Suppressor macrophage treated with lipopolysaccharide for 4 hours (primary cell): Measurements from ENCODE around the gene TEKT1.
"Not testable (repeated sequence)": the region's sequence is repeated elsewhere in the genome, so short reads cannot be mapped to it uniquely, and the experiment has no call there.

ENCODE experiments used
- DNase-seq: peaks from one replicate; pipeline ENCODE4 v3.0.0-alpha.2; 2020

The TEKT1 gene

DNA sequence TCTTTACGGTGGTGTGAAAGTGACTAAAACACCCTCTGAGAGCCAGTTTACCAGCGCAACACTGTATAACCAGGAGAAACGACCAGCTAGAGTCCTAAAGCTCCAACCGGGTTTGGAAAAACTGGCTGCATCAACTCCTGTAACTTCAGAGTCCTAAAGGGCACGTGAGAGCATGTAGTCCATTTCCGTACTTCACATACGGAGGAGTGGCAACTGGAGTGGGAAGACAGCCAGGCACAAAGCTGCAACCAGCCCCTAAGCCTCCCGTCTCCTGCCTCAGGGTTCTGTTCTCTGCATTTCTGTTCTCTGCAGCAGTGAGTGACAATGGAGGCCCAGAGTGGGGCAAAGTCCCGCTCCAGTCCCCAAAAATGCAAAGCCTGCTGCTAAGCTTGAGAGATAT, 19.2 kb downstream of the TEKT1 start:
- no peak for DNase-seq

DNA sequence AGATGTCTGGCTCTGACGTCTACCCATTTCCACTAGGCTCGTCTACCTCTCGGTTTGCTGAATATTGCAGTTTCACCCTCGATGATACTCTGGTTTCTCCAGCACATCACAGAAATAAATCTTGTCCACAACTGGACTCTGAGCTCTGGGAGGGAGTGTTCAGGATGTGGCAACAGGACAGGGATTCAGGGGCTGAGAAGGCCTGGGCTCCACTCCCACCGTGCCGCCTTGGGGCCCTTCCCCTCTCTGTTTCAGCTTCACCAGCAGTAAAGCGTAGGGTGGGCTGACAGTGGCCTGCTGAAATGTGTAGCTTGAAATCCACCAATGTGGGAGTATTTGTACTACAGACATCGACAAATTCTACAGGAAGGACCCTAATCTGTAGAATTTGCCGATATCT, 20.0 kb downstream of the TEKT1 start:
- DNase-seq = no peak

DNA sequence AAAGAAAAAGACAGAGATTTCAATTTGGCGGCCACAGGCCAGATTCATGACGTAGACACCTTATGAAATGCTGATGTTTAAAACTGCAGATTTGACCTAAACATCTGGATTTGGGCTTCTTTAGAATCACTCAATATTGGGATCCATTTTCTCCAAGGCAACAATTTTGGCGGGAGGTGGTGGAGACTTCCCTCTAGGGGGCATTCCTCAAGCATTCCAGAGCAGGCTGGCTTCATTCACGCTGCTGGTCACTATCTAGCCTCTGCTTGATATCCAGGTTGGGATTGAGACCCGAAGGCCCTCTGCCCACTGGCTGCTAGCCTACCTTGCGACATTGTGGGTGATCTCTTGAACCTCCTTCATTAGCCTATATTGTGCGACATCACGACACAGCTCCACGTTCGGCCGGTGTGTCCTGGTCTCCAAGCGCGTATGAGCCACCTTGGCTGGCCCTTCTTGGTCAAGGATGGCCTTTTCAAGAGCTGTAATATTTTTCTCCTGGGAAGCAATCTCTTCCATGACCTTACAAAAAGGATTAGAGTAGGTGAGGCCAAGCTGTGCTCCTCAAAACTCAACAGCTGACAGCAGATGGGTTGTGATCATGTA, 31.0 kb downstream of the TEKT1 start:
- no peak for DNase-seq

DNA sequence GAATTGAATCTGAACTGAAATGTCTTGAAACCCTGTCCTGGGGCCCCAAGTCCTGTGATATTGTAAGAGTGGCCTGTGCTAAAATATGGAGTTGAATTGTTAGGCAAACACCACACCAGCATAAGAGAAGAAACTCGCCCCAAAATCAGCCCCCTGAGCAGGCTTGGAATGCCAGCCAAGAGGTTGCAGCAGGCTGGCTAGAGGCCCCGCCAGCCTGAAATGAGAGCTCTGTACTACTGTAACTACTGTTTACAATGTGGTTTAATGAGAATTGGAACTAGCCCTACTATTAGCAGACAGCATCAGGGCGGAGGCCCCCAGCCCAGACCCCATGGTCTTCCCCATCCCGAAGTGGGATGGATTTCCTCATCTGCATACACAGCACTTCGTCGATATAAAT, 31.8 kb downstream of the TEKT1 start:
- no peak for DNase-seq

DNA sequence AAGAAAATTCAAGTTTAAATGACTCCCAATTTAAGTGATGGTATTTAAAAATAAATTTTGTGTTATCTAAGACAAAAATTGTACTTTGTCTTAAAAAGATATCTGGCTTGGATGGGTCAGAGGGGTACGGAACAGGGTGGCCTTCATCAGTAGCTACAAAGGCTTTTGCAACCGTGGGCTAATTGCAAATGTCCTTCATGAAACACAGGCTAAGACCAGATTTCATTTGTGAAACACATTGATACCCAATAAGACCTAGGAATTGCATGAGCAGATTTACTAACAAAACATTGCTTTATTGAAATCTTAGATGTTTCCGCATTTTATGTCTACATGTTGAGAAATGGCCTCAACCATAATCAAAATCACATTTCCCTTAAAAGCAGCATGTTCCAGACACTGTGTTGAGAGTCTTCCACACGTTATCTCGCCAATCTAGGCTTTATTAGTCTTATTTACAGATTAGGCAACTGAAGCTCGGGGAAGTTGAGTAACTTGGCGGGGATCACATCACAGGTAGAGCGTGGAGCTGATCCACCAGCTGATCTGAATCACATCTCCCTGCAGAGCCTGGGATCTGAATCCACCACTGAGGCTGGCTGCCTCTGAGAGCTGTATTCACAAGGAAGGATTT, 33.7 kb downstream of the TEKT1 start:
- DNase-seq = no peak

DNA sequence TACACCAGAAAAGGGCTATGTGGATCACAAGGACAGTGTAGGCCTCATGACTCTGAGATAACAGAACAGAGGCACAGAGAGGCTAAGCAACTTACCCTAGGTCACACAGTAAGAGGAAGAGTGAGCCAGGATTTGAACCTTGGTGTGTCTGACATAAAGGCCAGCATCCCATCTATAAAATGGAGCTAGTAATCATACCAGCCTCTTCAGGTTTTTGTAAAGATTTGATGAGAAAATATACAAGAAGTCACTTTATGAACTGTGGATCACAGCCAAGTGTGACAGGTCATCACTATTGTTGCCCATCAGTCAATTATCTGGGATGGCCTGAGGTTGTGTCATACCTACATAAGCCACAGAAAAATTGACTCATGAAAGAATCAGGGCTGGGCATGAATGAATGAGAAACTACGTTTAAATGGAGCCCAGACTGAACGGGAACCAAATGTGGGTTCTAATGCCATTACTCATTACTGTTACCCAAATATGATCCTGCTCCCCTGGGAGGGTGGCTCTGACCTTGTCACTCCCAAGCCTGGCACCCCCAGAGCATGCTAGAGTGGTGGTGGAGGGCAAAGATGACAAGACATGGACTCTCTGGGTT, 34.5 kb downstream of the TEKT1 start:
- DNase-seq = no peak

DNA sequence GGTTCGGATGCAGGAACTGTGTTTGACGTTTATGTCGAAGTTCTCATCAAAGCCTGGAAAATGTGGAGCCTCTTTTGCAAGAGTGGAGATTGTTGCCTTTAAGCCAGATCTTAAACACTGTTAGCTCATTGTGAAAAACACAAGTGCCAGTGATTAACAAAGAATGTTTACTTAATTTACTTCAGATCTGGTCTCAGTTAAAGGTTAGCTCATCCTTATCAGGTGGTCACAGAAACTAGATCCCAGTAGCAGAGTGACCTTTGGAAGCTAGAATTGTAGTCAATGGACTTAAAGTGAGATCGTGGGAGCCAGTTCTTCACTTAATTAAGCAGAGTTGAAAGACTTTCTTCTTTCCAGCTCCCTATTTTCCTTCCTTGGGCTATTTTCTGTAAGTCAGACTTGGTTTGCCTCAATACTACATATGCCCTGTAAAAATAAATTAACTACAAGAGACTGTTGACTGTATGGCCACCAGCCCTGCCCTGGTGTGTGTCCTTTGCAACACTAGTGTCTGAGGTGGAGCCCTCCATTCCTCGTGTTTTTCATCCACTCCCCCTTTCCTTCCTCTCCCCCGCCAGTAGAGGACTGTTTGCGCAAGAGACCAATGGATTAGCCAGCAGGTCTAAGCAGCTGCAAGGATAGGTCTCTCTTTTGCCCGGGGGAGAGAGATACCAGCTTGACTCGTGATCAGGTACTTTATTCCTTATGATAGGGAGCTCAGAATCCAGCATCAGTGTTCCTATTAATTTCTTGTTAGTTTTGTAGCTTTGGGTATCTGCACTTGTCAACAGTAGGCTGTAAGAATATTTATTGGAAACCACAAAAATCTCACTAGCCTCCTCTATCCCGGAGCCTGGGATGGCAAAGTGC, 35.3 kb downstream of the TEKT1 start:
- no peak for DNase-seq

DNA sequence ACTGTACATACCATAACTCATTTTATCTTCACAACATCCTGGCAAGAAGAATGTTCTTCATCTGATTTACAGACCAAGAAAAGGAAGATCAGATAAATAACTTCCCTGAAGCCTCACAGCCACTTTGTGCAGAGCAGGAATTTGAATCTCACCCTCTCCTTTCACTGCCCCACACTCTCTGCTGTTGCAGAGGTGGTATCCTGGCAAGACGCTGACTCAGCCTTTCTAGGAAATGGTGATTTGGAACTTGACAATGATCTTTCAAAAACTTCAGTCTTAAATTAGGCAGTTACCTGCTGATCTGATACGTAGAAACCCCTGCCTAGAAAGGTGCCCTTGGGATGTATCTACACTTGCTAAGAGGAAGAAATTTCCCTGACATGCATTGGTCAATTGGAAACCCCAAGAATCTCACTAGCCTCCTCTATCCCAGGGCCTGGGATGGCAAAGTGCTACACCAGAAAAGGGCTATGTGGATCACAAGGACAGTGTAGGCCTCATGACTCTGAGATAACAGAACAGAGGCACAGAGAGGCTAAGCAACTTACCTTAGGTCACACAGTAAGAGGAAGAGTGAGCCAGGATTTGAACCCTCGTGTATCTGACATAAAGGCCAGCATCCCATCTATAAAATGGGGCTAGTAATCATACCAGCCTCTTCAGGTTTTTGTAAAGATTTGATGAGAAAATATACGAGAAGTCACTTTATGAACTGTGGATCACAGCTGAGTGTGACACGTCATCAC, 37.6 kb downstream of the TEKT1 start:
- no peak for DNase-seq

DNA sequence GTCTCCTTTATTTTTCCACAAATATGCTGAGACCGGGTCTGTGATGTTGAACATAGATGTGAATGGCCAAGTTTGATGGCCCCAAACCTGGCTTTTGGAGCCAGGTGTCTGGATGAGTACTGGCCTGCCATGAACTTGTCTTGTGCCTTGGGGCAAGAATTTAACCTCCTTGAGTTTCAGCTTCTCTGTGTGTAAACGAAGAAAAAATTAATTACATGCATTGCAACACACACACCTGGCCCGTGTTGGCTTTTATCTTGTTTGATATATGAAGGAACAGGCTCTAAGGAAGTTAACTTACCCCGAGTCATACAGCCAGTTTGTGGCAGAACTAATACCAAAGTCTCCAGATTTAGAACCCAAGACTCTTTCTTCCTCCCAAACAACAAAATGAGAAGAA, 42.4 kb downstream of the TEKT1 start:
- no peak for DNase-seq

DNA sequence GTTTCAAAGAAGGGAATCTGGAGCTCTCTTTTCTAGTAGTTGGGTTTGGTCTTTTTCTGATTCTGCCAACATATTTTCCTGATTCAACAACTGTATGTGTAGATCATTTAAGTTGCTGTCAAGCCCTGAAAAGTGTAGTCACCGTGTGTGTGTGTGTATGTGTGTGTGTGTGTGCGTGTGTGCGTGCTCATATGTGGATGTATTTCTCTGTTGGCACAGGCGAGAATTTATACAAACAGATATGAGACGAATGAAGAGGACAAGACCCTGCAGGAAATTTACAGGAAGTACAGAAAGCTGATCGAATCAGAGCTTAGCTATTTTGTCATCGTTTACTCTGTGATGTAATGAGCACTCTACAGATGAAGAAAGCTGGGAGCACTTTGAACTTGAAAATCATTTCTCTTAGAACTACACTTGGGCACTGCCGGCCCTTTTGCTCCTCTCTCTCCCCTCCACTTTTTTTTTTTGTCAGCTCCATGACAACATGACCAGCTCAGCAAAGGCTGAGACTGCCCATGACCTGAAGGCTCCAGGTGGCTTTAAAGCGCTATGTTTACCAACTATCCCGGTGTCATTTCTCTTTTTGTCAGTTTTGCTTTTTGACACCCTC, 44.3 kb downstream of the TEKT1 start:
- no peak for DNase-seq

DNA sequence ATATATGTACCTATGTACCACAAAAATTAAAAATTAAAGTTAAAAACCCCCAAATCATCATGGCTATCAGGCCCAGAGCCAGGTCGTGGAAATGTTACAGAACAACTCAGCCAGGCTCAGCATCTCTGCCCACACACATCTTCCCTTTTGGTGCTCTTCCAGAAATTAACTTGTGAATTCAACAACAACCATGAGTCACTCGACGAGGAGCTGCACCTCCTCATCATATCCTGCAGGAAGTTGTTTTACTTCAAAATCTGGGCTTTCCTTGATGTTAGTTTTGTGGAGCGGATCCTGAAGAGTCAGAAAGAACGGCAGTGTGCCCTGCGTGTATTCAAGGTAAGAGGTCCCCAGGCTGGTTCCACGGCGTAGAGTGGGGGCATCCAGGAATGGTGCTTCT, 44.9 kb downstream of the TEKT1 start:
- no peak for DNase-seq

DNA sequence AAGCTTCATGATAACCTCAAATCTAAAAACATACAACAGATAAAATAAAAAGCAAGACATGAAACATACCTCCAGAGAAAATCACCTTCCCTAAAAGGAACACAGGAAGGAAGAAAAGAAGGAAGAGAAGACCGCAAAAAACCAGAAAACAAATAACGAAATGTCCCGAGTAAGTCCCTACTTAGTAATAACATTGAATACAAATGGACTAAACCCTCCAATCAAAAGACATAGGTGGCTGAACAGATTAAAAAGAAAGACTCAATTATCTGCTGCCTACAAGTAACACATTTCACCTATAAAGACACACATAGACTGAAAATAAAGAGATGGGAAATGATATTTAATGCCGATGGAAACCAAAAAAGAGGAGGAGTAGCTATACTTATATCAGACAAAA, 49.3 kb downstream of the TEKT1 start:
- DNase-seq = no peak

DNA sequence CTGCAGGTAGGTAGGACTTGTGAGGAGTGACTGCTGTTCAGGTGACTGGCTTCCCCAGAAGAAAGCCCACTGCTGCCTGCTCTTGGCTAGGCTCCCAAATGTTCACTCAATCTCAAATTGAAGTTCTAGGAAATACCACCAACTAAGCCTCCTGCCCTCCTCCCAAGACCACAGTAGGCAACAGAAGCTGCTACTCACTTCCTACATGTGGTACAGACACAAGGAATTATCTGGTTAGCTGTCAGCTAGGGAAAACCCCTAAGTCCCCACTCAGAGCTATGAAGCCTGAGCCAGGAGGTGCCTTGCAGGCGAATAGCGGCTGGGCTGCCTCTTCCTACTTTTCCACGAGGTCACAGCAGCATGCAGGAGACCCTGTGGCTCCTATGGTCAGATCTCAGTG, 50.6 kb downstream of the TEKT1 start:
- peak; percentile 42 for DNase-seq

DNA sequence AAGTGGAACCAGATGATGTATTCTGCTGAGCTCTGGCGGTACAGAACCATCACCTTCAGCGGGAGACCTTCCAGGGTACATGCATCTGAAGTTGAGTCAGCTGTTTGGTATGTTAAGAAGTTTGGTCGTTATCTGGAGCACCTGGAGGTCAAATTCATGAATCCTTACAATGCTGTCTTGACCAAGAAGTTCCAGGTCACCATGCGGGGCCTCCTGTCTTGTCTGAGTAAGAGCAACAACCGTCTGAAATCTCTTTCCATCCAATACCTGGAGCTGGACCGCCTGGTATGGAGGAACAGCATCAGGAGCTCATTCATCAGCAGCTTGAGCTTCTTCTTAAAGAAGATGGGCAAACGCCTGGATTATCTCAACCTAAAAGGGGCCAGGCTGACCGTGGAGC, 51.5 kb downstream of the TEKT1 start:
- no peak for DNase-seq

DNA sequence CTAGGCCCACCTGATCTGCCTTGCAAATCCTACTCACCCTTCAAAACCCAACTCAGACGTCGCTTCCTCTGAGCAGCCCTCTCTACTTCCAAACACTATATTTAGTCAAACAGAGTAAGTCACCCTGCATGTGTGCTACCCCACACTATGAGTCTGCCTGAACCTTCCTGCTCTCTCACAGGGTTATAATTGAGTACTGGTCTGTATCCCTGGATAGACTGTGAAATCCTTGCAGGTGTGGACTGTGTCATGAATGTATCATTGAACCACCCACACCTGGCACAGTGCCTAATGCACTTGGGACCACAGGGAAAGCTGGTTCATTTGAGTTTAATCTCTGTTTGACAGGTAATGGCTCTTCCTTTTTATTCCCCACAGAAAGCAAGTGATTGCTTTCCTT, 52.1 kb downstream of the TEKT1 start:
- no peak for DNase-seq

DNA sequence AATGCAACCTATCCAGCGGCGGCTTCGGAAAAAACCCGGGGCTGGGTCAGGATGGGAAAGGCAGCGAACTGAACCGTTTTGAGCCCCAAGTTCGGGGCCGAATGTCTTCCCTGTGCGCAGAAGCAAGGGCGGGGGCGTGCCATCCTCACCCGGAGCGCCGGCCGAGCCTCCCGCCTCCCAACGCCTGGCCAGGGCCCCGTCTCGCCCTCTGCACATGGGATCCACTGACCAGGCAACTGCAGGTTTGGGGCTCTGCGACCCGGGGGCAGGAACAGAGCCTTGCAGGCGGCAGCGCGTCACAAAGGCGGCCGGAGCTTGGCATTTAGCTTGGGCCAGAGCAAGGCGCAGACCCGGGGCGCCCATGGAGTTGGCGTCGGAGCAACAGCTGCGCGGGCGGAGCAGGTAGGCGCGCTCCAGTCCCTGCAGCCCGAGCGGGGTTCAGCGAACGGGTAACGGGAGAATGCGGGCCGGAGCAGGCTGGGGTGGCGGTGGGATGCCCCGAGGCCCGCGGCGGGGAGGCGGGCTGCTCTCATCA, 55.6 kb downstream of the TEKT1 start, which contains the start of gene FBXO39:
Gene FBXO39, plus strand, starts transcription at position 345 of the 535 bp plus-strand sequence. CDS start 3,654 bp downstream, outside the sequence.
- DNase-seq = peak; percentile 56

DNA sequence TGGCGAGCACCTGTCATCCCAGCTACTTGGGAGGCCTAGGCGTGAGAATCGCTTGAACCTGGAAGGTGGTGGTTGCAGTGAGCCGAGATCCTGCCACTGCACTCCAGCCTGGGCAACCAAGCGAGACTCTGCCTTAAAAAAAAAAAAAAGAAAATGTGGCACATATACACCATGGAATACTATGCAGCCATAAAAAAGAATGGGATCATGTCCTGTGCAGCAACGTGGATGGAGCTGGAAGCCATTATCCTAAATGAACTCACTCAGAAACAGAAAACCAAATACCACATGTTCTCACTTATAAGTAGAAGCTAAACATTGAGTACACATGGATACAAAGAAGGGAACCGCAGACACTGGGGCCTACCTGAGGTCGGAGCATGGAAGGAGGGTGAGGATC, 56.6 kb downstream of the TEKT1 start:
- DNase-seq = not testable (repeated sequence)

DNA sequence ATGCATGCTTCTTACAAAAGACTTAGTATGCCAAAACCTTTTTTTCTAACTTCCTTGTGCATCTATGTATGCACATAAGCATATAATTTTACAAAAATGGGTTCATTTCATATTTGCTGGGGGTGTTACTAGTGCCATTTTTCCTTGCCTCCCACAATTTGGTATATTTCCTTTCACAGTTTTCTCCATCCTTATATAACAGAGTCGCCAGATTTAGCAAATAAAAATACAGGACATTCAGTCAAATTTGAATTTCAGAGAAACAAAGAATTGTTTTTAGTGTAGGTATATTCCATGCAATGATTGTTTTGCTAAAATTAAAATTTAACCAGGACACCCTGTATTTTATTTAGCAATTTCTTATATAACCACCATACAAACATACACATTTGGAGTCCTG, 59.5 kb downstream of the TEKT1 start:
- no peak for DNase-seq

DNA sequence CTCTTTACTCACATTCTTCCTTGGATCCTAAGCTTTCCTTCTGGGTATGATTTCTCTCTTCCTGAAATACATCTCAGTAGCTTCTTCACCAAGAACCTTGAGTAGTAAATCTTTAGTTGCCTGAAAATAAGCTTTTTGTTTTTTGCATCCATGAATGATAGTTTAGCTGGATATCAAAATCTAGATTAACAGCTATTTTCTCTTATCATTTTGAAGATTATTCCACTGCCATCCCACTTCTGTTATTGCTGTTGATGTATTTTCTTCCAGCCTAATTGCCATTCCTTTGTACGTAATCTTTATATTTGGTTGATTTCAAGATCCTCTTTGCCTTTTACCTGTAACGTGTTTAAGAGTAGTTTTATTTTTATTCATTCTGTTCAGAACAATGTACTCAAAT, 63.1 kb downstream of the TEKT1 start:
- no peak for DNase-seq

DNA sequence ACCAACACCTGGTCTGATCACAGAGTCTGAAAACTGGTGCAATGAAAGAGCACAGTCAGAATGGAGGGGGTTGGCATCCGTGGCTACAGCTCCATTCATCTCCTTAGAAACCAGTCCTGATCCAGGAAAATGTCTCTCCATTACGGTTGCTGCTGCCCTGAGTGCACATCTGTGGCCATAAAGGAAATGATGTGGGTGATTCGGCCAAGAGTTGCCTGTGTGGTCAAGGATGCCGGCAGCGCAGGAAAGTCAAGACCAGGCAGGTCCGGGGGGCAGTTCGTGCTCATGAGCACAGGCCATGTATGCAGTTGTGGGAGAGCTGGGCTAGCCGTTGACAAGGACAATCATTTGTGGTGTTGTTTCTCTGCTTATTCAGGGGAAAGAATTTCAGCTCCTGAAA, 69.8 kb downstream of the TEKT1 start:
- no peak for DNase-seq

DNA sequence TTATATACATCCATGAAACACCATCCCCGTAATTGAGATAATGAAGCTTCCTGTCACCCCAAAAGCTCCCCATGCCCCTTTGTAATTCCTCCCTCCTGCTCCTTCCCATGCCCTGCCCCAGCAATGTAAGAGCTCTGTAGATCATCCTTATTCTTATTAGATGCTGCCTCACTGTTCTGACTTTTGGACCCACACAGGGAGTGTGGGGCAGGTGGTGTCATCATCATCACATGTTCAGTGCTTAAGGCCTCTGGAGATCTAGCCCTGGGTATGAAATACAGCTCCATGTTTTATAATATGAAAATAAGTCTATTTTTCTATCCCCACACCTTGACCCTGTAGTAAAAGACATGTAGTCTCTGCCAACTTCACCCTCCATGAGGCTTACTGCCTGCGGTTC, 73.8 kb downstream of the TEKT1 start:
- DNase-seq = peak; percentile 21

DNA sequence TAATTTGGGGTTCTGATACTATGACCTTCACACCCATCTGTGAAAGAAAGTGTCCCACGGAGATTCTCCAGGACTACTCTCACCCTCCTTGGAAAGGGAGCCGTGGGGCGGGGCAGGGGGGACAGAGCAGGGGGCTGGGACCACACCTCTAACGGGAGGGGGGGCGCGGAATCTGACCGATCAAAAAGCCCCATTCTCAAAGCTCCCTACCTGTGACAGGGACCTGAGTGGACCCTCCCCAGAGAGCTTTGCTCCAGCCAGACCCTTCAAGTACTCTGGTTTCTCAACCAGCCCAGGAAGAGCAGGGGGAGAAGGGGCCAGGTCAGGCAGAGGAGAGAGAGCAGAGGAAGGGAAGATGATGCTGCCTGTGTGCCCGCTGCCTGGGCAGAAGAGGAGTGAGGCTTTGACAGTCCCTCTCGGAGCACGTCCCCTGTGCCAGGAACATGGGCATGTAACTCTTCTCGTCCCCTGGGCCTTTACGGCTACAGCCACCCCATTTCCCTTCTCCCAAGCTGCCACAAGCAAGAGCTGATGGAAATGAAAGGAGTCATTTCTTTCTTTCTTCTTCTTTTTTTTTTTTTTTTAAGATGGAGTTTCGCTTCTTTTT, 75.0 kb downstream of the TEKT1 start:
- DNase-seq = peak; percentile 48
